Measurements from ENCODE around the gene NECAB3. TPM values are rescaled to one million over a fixed set of nuclear protein-coding genes. Genes with fewer than 3 reads are reported as not detected.

Gene NECAB3
- polyA plus RNA-seq, 1 of the 3 experiments (the other 2 are of a cell fraction), result 20.1 TPM

DNA sequence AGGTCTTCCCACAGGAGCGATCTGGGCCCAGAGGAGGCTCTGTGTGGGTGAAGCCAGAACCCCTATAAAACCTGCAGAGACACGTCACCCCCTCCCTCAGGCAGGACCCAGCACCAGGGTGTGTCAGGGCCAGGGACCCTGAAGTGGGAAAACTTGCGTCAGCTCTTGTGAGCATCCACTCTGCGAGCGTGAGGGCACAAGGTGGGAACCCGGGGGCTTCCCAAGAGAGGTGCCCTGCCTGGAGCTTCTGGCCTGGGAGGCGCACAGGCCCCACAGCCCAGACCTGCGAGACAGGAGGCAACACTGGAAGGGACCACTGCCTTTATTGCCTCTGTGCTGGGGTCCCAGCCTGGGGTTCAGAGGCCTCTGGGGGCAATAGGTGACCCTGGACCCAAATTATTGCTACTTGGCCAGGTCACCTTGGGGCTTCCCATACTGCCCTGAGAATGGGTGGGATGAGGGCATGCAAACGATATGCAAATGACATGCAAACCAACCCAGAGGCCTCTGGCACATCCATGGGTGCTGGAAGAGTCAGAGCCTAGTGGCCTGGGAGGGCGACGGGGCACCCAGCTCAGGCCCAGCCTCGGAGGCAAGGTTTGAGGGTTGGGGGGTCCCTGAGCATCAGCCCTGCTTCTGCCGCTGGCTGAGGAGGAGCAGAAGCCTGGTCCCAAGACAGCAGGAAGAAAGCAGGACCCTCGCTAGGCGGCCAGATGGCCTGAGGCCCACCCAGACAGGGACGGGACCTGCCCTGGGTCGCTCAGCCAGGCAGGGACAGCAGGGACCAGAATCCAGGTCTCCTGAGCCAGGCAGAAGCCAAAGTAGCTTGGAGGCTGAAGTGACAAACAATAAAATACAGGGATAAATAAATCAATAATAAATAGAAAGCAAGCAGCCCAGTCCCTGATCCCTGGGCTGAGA, 17.2 kb downstream of the NECAB3 start:
- Histone ChIP-seq H3K9ac (no peak overlapping the region), H3F3A (replicated peaks; ENCODE audit: insufficient read depth) (peaks cover 10% of the 10 kb centered on the region), H3K4me1 (ENCODE audit: control insufficient read depth in 1 of 2, insufficient read depth in 2 of 2, low read depth in 1 of 2, low read length in 1 of 2) (peaks cover 0 to 8% of the 10 kb centered on the region in 2 experiments; a peak in 1 of 4 replicates), H4K20me1 (ENCODE audit: insufficient read depth) (no peaks in the 10 kb centered on the region), H3K4me3 (ENCODE audit: low read depth in 2 of 2, low read length in 1 of 2) (no peak overlapping the region), H3K4me2 (no peak overlapping the region), H3K36me3 (replicated peaks in 1 of 2; ENCODE audit: control insufficient read depth in 1 of 2, insufficient read depth in 2 of 2, low read length in 1 of 2) (peaks cover 0 to 7% of the 10 kb centered on the region in 2 experiments), H3K79me2 (ENCODE audit: insufficient read depth) (no peaks in the 10 kb centered on the region), H3K27ac (ENCODE audit: low read depth in 2 of 2, low read length in 1 of 2) (no peak overlapping the region), H3K9me2 (no peaks in the 10 kb centered on the region), H3K9me3 (no peaks in the 10 kb centered on the region), H3K27me3 (ENCODE audit: insufficient read depth) (no peaks in the 10 kb centered on the region), H2AFZ (ENCODE audit: low read depth) (no peak overlapping the region)
- 93% methylated on average over 15 of the region's 17 CpGs for WGBS (ENCODE audit: low lambda C conversion rate)
- ChIA-PET CTCF (interaction anchor here (7.9 to 9.2 kb wide), 2 partner anchors 9 to 200 kb away, joined by 67 to 114 read pairs; partner anchors contain the start of genes ACTL10 and C20orf144), POLR2A (no interaction called here)
- DNase-seq, result no peak
- TF ChIP-seq RFX5 (IDR thresholded peaks at IDR 0.05; ENCODE audit: low read length) (no peak), GABPA (IDR thresholded peaks at IDR 0.05; ENCODE audit: low read depth) (no peak), SMC3 (IDR thresholded peaks at IDR 0.05; ENCODE audit: low read depth, low read length) (no peak), TEAD4 (IDR thresholded peaks at IDR 0.05; ENCODE audit: borderline replicate concordance, insufficient read depth) (no peak), YY1 (IDR thresholded peaks at IDR 0.05; ENCODE audit: low read depth) (no peak), MXI1 (IDR thresholded peaks at IDR 0.05; ENCODE audit: low read depth, low read length) (no peak), IRF3 (IDR thresholded peaks at IDR 0.05; ENCODE audit: low read depth, low read length) (no peak), GATA2 (CRISPR knock-in tag; IDR thresholded peaks at IDR 0.05) (no peak), SIN3A (IDR thresholded peaks at IDR 0.05; ENCODE audit: borderline replicate concordance, low read depth, low read length) (no peak), CHD2 (IDR thresholded peaks at IDR 0.05; ENCODE audit: low read length, partially characterized antibody) (no peak)
- TF ChIP-seq, protein P1, sequence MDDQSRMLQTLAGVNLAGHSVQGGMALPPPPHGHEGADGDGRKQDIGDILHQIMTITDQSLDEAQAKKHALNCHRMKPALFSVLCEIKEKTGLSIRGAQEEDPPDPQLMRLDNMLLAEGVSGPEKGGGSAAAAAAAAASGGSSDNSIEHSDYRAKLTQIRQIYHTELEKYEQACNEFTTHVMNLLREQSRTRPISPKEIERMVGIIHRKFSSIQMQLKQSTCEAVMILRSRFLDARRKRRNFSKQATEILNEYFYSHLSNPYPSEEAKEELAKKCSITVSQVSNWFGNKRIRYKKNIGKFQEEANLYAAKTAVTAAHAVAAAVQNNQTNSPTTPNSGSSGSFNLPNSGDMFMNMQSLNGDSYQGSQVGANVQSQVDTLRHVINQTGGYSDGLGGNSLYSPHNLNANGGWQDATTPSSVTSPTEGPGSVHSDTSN (IDR thresholded peaks at IDR 0.05), result no peak

GRCh38 chr20:33656010-33656782, 18.0 kb downstream of the NECAB3 start:
- Histone ChIP-seq H3K9ac (no peak overlapping the region), H3K27ac (ENCODE audit: low read depth in 2 of 2, low read length in 1 of 2) (no peak overlapping the region), H3K9me2 (no peaks in the 10 kb centered on the region), H3K27me3 (ENCODE audit: insufficient read depth) (no peaks in the 10 kb centered on the region), H3K36me3 (replicated peaks in 1 of 2; ENCODE audit: control insufficient read depth in 1 of 2, insufficient read depth in 2 of 2, low read length in 1 of 2) (peaks cover 0 to 7% of the 10 kb centered on the region in 2 experiments), H3K9me3 (no peaks in the 10 kb centered on the region), H3K4me3 (ENCODE audit: low read depth in 2 of 2, low read length in 1 of 2) (no peak overlapping the region), H3K4me2 (no peak overlapping the region), H3K4me1 (ENCODE audit: control insufficient read depth in 1 of 2, insufficient read depth in 2 of 2, low read depth in 1 of 2, low read length in 1 of 2) (peaks cover 0 to 14% of the 10 kb centered on the region in 2 experiments; a peak in 1 of 4 replicates), H3F3A (replicated peaks; ENCODE audit: insufficient read depth) (peaks cover 10% of the 10 kb centered on the region), H4K20me1 (ENCODE audit: insufficient read depth) (no peaks in the 10 kb centered on the region), H3K79me2 (ENCODE audit: insufficient read depth) (no peaks in the 10 kb centered on the region), H2AFZ (ENCODE audit: low read depth) (no peak overlapping the region)
- 96% methylated on average over 4 of the region's 10 CpGs for WGBS (ENCODE audit: low lambda C conversion rate)
- no peak for TF ChIP-seq FOXM1 (IDR thresholded peaks at IDR 0.05; ENCODE audit: low read depth)
- TF ChIP-seq TAF1 (IDR thresholded peaks at IDR 0.05; ENCODE audit: borderline replicate concordance, low read depth, low read length), result no peak
- TF ChIP-seq CTCF (IDR thresholded peaks at IDR 0.05), result no peak
- no peak for TF ChIP-seq SMC3 (IDR thresholded peaks at IDR 0.05; ENCODE audit: low read depth, low read length)
- TF ChIP-seq ELF1 (IDR thresholded peaks at IDR 0.05), result no peak
- no peak for TF ChIP-seq MEF2A (IDR thresholded peaks at IDR 0.05; ENCODE audit: borderline replicate concordance, low read depth)
- no peak for TF ChIP-seq TEAD4 (IDR thresholded peaks at IDR 0.05; ENCODE audit: borderline replicate concordance, insufficient read depth)
- no peak for TF ChIP-seq GABPA (IDR thresholded peaks at IDR 0.05; ENCODE audit: low read depth)
- no peak for TF ChIP-seq SIN3A (IDR thresholded peaks at IDR 0.05; ENCODE audit: borderline replicate concordance, low read depth, low read length)
- TF ChIP-seq POLR2AphosphoS5 (IDR thresholded peaks at IDR 0.05; ENCODE audit: low read depth, low read length), result no peak
- ChIA-PET POLR2A (no interaction called here), CTCF (interaction anchor here (1.0 to 9.2 kb wide), 3 partner anchors 10 to 240 kb away, joined by 3 to 114 read pairs (median 67); partner anchors contain the start of genes ACTL10 and C20orf144)
- peak; percentile 23 for DNase-seq
